Stimulated activated memory B cell treated with anti-CD40 and anti-IgM and Interleukin-4, amounts not matched to agents 10 μg/mL and 1 μg/mL and 100 μg/mL, for 72 hours (primary cell): ENCODE results near the gene VSIG2.
A peak's percentile ranks its signal among the peaks of the same experiment; 100 is the strongest.

Source experiments
- ATAC-seq: fragments of 150-1000 bp; cut with Tn5 transposase; 2 replicates; pipeline ENCODE4 v1.10.0; 2021
- H3K27ac Mint-ChIP-seq: one replicate; pipeline ENCODE4 v1.8.0; 2022; ENCODE audit warnings: mild to moderate bottlenecking, mixed read lengths
- H3K27me3 Mint-ChIP-seq: one replicate; pipeline ENCODE4 v1.8.0; 2022; ENCODE audit warnings: mixed read lengths
- H3K36me3 Mint-ChIP-seq: one replicate; pipeline ENCODE4 v1.8.0; 2022; ENCODE audit warnings: mixed read lengths
- H3K4me1 Mint-ChIP-seq: one replicate; pipeline ENCODE4 v1.8.0; 2022; ENCODE audit warnings: mixed read lengths
- H3K4me3 Mint-ChIP-seq: one replicate; pipeline ENCODE4 v1.8.0; 2022; ENCODE audit warnings: mild to moderate bottlenecking, moderate library complexity, mixed read lengths
- H3K9me3 Mint-ChIP-seq: one replicate; pipeline ENCODE4 v1.8.0; 2022; ENCODE audit warnings: mixed read lengths

The VSIG2 gene

GRCh38 chr11:124725719-124726105, 26.3 kb downstream of the VSIG2 start:
- Mint-ChIP-seq H3K36me3 (no peaks in the 10 kb centered on the region), H3K27me3 (peaks cover 52% of the 10 kb centered on the region), H3K9me3 (no peaks in the 10 kb centered on the region), H3K27ac (peak overlapping the region; percentile 6), H3K4me1 (peaks cover 30% of the 10 kb centered on the region), H3K4me3 (peak overlapping the region; percentile 64)
- ATAC-seq = peak; percentile 36

GRCh38 chr11:124724979-124725718, 26.9 kb downstream of the VSIG2 start:
- H3K4me1 Mint-ChIP-seq = peaks cover 30% of the 10 kb centered on the region
- peak overlapping the region; percentile 6 for H3K27ac Mint-ChIP-seq
- no peaks in the 10 kb centered on the region for H3K9me3 Mint-ChIP-seq
- H3K27me3 Mint-ChIP-seq = peaks cover 54% of the 10 kb centered on the region
- H3K4me3 Mint-ChIP-seq = peak overlapping the region; percentile 49
- no peaks in the 10 kb centered on the region for H3K36me3 Mint-ChIP-seq
- ATAC-seq = peak; percentile 58

GRCh38 chr11:124722176-124722575, 29.9 kb downstream of the VSIG2 start:
- H3K4me3 Mint-ChIP-seq = no peak overlapping the region
- no peaks in the 10 kb centered on the region for H3K9me3 Mint-ChIP-seq
- H3K36me3 Mint-ChIP-seq = no peaks in the 10 kb centered on the region
- H3K27me3 Mint-ChIP-seq = peaks cover 83% of the 10 kb centered on the region
- ATAC-seq = no peak
- H3K27ac Mint-ChIP-seq = no peak overlapping the region
- H3K4me1 Mint-ChIP-seq = peaks cover 43% of the 10 kb centered on the region

- H3K4me3 Mint-ChIP-seq = no peak overlapping the region
- ATAC-seq = no peak
Measured at GRCh38 chr11:124719534-124719933, 32.5 kb downstream of the VSIG2 start.

GRCh38 chr11:124718801-124719200, 33.3 kb downstream of the VSIG2 start:
- Mint-ChIP-seq H3K27ac (no peak overlapping the region), H3K36me3 (no peaks in the 10 kb centered on the region), H3K4me1 (peaks cover 25% of the 10 kb centered on the region), H3K9me3 (no peaks in the 10 kb centered on the region), H3K4me3 (no peak overlapping the region), H3K27me3 (peaks cover 75% of the 10 kb centered on the region)
- ATAC-seq = no peak

More at GRCh38 chr11:124719534-124719933, 32.5 kb downstream of the VSIG2 start:
- H3K4me1 Mint-ChIP-seq = peaks cover 26% of the 10 kb centered on the region
- H3K9me3 Mint-ChIP-seq = no peaks in the 10 kb centered on the region
- H3K27me3 Mint-ChIP-seq = peaks cover 77% of the 10 kb centered on the region
- H3K36me3 Mint-ChIP-seq = no peaks in the 10 kb centered on the region
- no peak overlapping the region for H3K27ac Mint-ChIP-seq

- ATAC-seq = peak; percentile 27
- Mint-ChIP-seq H3K9me3 (no peaks in the 10 kb centered on the region), H3K36me3 (no peaks in the 10 kb centered on the region), H3K27ac (no peak overlapping the region), H3K4me3 (peak overlapping the region; percentile 70), H3K27me3 (peaks cover 67% of the 10 kb centered on the region), H3K4me1 (peaks cover 23% of the 10 kb centered on the region)
Measured at GRCh38 chr11:124717786-124718651, 34.0 kb downstream of the VSIG2 start.

GRCh38 chr11:124717421-124717785, 34.7 kb downstream of the VSIG2 start:
- H3K36me3 Mint-ChIP-seq = no peaks in the 10 kb centered on the region
- peaks cover 61% of the 10 kb centered on the region for H3K27me3 Mint-ChIP-seq
- no peak for ATAC-seq
- H3K4me1 Mint-ChIP-seq = peaks cover 17% of the 10 kb centered on the region
- H3K27ac Mint-ChIP-seq = no peak overlapping the region
- H3K9me3 Mint-ChIP-seq = no peaks in the 10 kb centered on the region
- H3K4me3 Mint-ChIP-seq = peak overlapping the region; percentile 70

GRCh38 chr11:124716591-124716990, 35.5 kb downstream of the VSIG2 start:
- no peak for ATAC-seq
- H3K27ac Mint-ChIP-seq = no peak overlapping the region
- H3K9me3 Mint-ChIP-seq = no peaks in the 10 kb centered on the region
- peaks cover 53% of the 10 kb centered on the region for H3K27me3 Mint-ChIP-seq
- H3K4me1 Mint-ChIP-seq = peaks cover 13% of the 10 kb centered on the region
- H3K36me3 Mint-ChIP-seq = no peaks in the 10 kb centered on the region
- no peak overlapping the region for H3K4me3 Mint-ChIP-seq

- H3K27me3 Mint-ChIP-seq = peaks cover 14% of the 10 kb centered on the region
- peaks cover under 1% of the 10 kb centered on the region for H3K4me1 Mint-ChIP-seq
- peaks cover 13% of the 10 kb centered on the region for H3K36me3 Mint-ChIP-seq
- H3K9me3 Mint-ChIP-seq = peaks cover 5% of the 10 kb centered on the region
- no peak for ATAC-seq
- H3K4me3 Mint-ChIP-seq = no peak overlapping the region
- H3K27ac Mint-ChIP-seq = no peak overlapping the region
Measured at GRCh38 chr11:124712392-124712791, 39.7 kb downstream of the VSIG2 start.

- Mint-ChIP-seq H3K27ac (no peak overlapping the region), H3K4me1 (no peaks in the 10 kb centered on the region), H3K36me3 (peaks cover 20% of the 10 kb centered on the region), H3K27me3 (no peaks in the 10 kb centered on the region), H3K9me3 (peaks cover 10% of the 10 kb centered on the region), H3K4me3 (no peak overlapping the region)
- no peak for ATAC-seq
Measured at GRCh38 chr11:124707829-124708228, 44.2 kb downstream of the VSIG2 start.

GRCh38 chr11:124700028-124700427, 52.0 kb downstream of the VSIG2 start:
- no peak for ATAC-seq
- Mint-ChIP-seq H3K4me1 (no peaks in the 10 kb centered on the region), H3K4me3 (no peak overlapping the region), H3K27me3 (peaks cover 14% of the 10 kb centered on the region), H3K27ac (no peak overlapping the region), H3K36me3 (peaks cover 9% of the 10 kb centered on the region), H3K9me3 (peaks cover 10% of the 10 kb centered on the region)

GRCh38 chr11:124699547-124699946, 52.5 kb downstream of the VSIG2 start:
- Mint-ChIP-seq H3K36me3 (peaks cover 9% of the 10 kb centered on the region), H3K4me1 (no peaks in the 10 kb centered on the region), H3K9me3 (peaks cover 10% of the 10 kb centered on the region), H3K27ac (no peak overlapping the region), H3K27me3 (peaks cover 14% of the 10 kb centered on the region), H3K4me3 (no peak overlapping the region)
- no peak for ATAC-seq
